ENCODE data around the gene P4HA2. TPM values are rescaled to one million over a fixed set of nuclear protein-coding genes. Genes with fewer than 3 reads are reported as not detected.

The P4HA2 gene
- total and polyA plus RNA-seq, 9 of the 15 experiments (the other 6 are each of a cell fraction or from before 2014, with no cell fraction given) = 9.6 to 50.0 (median 12.7) TPM

- TF ChIP-seq CTCF (IDR thresholded peaks at IDR 0.05 in 2 of 3, conservative IDR thresholded peaks at IDR 0.05 in 1 of 3; ENCODE audit: insufficient read depth in 2 of 3, low read depth in 1 of 3, low read length in 3 of 3) (peak; percentile 31 to 66 (median 37); a peak in 3 of 6 replicates), JUND (IDR thresholded peaks at IDR 0.05; ENCODE audit: borderline replicate concordance, low read depth, low read length) (peak; percentile 27; the same call in 1 of the 2 replicates), JUND (tag; IDR thresholded peaks at IDR 0.05; ENCODE audit: borderline replicate concordance, low read depth, low read length) (no peak; the same call in 2 of the 3 replicates), JUNB (CRISPR knock-in tag; conservative IDR thresholded peaks at IDR 0.05) (no peak), SOX6 (IDR thresholded peaks at IDR 0.05) (peak; percentile 34; the same call in 1 of the 2 replicates), CSDE1 (IDR thresholded peaks at IDR 0.05) (no peak), ZNF133 (CRISPR knock-in tag; IDR thresholded peaks at IDR 0.05) (no peak), SMARCA4 (IDR thresholded peaks at IDR 0.05) (peak; percentile 33), NONO (IDR thresholded peaks at IDR 0.05; ENCODE audit: low read depth in 2 of 2, low read length in 1 of 2) (no peak), XRCC3 (IDR thresholded peaks at IDR 0.05) (no peak), NR1H2 (CRISPR knock-in tag; IDR thresholded peaks at IDR 0.05) (no peak), PYGO2 (tag; IDR thresholded peaks at IDR 0.05) (no peak), TRIM24 (IDR thresholded peaks at IDR 0.05) (no peak), NUFIP1 (IDR thresholded peaks at IDR 0.05; ENCODE audit: partially characterized antibody) (peak; percentile 52), CTCFL (IDR thresholded peaks at IDR 0.05; ENCODE audit: borderline replicate concordance, insufficient read depth, low read depth, low read length, poor library complexity, severe bottlenecking) (no peak), SMC3 (conservative IDR thresholded peaks at IDR 0.05; ENCODE audit: insufficient read depth, low read depth, low read length) (0 out of 2 replicates have a peak, but pooled peaks have one; percentile 12), E2F3 (CRISPR knock-in tag; IDR thresholded peaks at IDR 0.05) (no peak), PML (IDR thresholded peaks at IDR 0.05; ENCODE audit: low read length) (no peak), RREB1 (CRISPR knock-in tag; IDR thresholded peaks at IDR 0.05) (no peak), EP300 (IDR thresholded peaks at IDR 0.05; ENCODE audit: low read length) (peak; percentile 44)
Measured at GRCh38 chr5:132176987-132177386, 50.7 kb downstream of the P4HA2 start (continued).

All from K562 (cell line).